Measurements from ENCODE around the gene PACRG.

The PACRG gene

GRCh38 chr6:163200289-163200688 lies 472.5 kb downstream of the PACRG start:
- no peaks in the 10 kb centered on the region for H3K36me3 ChIP-seq (ENCODE audit: control insufficient read depth in 1 of 2, insufficient read depth in 2 of 2, low read length in 2 of 2)
- no peak overlapping the region for H4K8ac ChIP-seq (ENCODE audit: low read depth, low read length)
- no peak overlapping the region for H3K4me3 ChIP-seq (ENCODE audit: low read depth, low read length)
- no peak overlapping the region for H3K23ac ChIP-seq (ENCODE audit: low read length)
- H3K4me1 ChIP-seq (ENCODE audit: control insufficient read depth in 1 of 2, insufficient read depth in 2 of 2, low read length in 2 of 2) = peaks cover 12 to 13% of the 10 kb centered on the region in 2 experiments
- H3K4me2 ChIP-seq (ENCODE audit: low read length) = no peak overlapping the region
- no peak overlapping the region for H2AK5ac ChIP-seq (ENCODE audit: low read length)
- H4K12ac ChIP-seq (ENCODE audit: low read depth, low read length) = no peak overlapping the region
- H4K91ac ChIP-seq (ENCODE audit: low read depth, low read length) = no peak overlapping the region
- no peak overlapping the region for H3K9ac ChIP-seq (ENCODE audit: low read length)
- peaks cover 3% of the 10 kb centered on the region for H3K9me3 ChIP-seq (ENCODE audit: insufficient read depth, low read depth, low read length)
- H3K14ac ChIP-seq (ENCODE audit: low read length) = no peak overlapping the region
- H3K18ac ChIP-seq (ENCODE audit: low read length) = no peak overlapping the region
- H2BK120ac ChIP-seq (ENCODE audit: insufficient read depth, low read length, poor library complexity) = no peak overlapping the region
- no CpG with 5 or more reads among the region's 11 CpGs for WGBS (ENCODE audit: extremely low coverage, insufficient coverage, insufficient read length)
- no peak overlapping the region for H2BK12ac ChIP-seq (ENCODE audit: low read length)
- H2BK5ac ChIP-seq (ENCODE audit: low read depth, low read length, poor library complexity) = no peak overlapping the region
- no peaks in the 10 kb centered on the region for H3K79me2 ChIP-seq (ENCODE audit: control insufficient read depth, insufficient read depth, low read length, poor library complexity)
- no peak overlapping the region for H2AFZ ChIP-seq (ENCODE audit: insufficient read depth, low read length, poor library complexity)
- H3K79me1 ChIP-seq (ENCODE audit: low read length) = peaks cover 14% of the 10 kb centered on the region
- H3K27me3 ChIP-seq (ENCODE audit: insufficient read depth, low read length) = no peaks in the 10 kb centered on the region
- no peak overlapping the region for H3K27ac ChIP-seq (ENCODE audit: low read depth, low read length)
- DNase-seq = peak; percentile 10 to 59
- no peak overlapping the region for H3K4ac ChIP-seq (ENCODE audit: low read depth, low read length)

- no peak for DNase-seq
- Histone ChIP-seq H3K14ac (ENCODE audit: low read length) (no peak overlapping the region), H3K36me3 (ENCODE audit: control insufficient read depth in 1 of 2, insufficient read depth in 2 of 2, low read length in 2 of 2) (no peaks in the 10 kb centered on the region), H3K79me2 (ENCODE audit: control insufficient read depth, insufficient read depth, low read length, poor library complexity) (no peaks in the 10 kb centered on the region), H3K27ac (ENCODE audit: low read depth, low read length) (no peak overlapping the region), H3K4me1 (ENCODE audit: control insufficient read depth in 1 of 2, insufficient read depth in 2 of 2, low read length in 2 of 2) (peaks cover 12 to 13% of the 10 kb centered on the region in 2 experiments), H3K4me2 (ENCODE audit: low read length) (no peak overlapping the region), H2BK12ac (ENCODE audit: low read length) (no peak overlapping the region), H3K79me1 (ENCODE audit: low read length) (peaks cover 14% of the 10 kb centered on the region), H3K9ac (ENCODE audit: low read length) (no peak overlapping the region), H3K4me3 (ENCODE audit: low read depth, low read length) (no peak overlapping the region), H2AK5ac (ENCODE audit: low read length) (no peak overlapping the region), H3K18ac (ENCODE audit: low read length) (no peak overlapping the region), H3K27me3 (ENCODE audit: insufficient read depth, low read length) (no peaks in the 10 kb centered on the region), H4K12ac (ENCODE audit: low read depth, low read length) (no peak overlapping the region), H4K91ac (ENCODE audit: low read depth, low read length) (no peak overlapping the region), H3K23ac (ENCODE audit: low read length) (no peak overlapping the region), H3K9me3 (ENCODE audit: insufficient read depth, low read depth, low read length) (peaks cover 3% of the 10 kb centered on the region), H2BK5ac (ENCODE audit: low read depth, low read length, poor library complexity) (no peak overlapping the region), H3K4ac (ENCODE audit: low read depth, low read length) (no peak overlapping the region), H4K8ac (ENCODE audit: low read depth, low read length) (no peak overlapping the region), H2AFZ (ENCODE audit: insufficient read depth, low read length, poor library complexity) (no peak overlapping the region), H2BK120ac (ENCODE audit: insufficient read depth, low read length, poor library complexity) (no peak overlapping the region)
- WGBS (ENCODE audit: extremely low coverage, insufficient coverage, insufficient read length) = no CpG with 5 or more reads among the region's 8 CpGs
Observed at GRCh38 chr6:163200694-163201093, 472.9 kb downstream of the PACRG start.

DNA sequence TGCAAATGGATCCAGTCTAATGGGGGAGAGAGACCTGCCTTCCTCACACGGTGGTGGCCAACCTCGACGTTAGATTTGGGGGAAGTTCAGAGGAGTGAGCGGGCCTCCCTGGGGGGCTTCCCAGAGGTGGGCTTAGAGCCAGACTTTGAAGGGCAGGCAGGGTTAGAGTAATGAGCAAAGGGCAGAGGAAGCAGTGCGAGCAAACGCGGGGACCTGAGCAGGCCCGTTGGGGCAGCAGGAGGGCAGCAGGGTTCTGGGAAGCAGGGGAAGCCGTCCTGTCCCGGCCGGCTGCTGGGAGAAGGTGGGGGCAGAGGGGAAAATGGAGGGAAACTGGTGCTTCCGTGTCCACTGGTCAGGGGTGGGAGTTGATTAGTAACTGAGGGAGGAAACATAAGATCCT lies 474.1 kb downstream of the PACRG start:
- peak overlapping the region; percentile 65 for H2BK12ac ChIP-seq (ENCODE audit: low read length)
- no peak overlapping the region for H2AK5ac ChIP-seq (ENCODE audit: low read length)
- no peak overlapping the region for H3K27ac ChIP-seq (ENCODE audit: low read depth, low read length)
- H2BK5ac ChIP-seq (ENCODE audit: low read depth, low read length, poor library complexity) = peak overlapping the region; percentile 4
- H3K4me3 ChIP-seq (ENCODE audit: low read depth, low read length) = no peak overlapping the region
- H3K27me3 ChIP-seq (ENCODE audit: insufficient read depth, low read length) = no peaks in the 10 kb centered on the region
- H3K79me1 ChIP-seq (ENCODE audit: low read length) = peaks cover 14% of the 10 kb centered on the region
- WGBS (ENCODE audit: extremely low coverage, insufficient coverage, insufficient read length) = no CpG with 5 or more reads among the region's 12 CpGs
- no peaks in the 10 kb centered on the region for H3K9me3 ChIP-seq (ENCODE audit: insufficient read depth, low read depth, low read length)
- no peak overlapping the region for H3K18ac ChIP-seq (ENCODE audit: low read length)
- H4K12ac ChIP-seq (ENCODE audit: low read depth, low read length) = peak overlapping the region; percentile 77
- peak overlapping the region; percentile 51 for H4K91ac ChIP-seq (ENCODE audit: low read depth, low read length)
- H3K14ac ChIP-seq (ENCODE audit: low read length) = peak overlapping the region; percentile 20
- no peak overlapping the region for H2AFZ ChIP-seq (ENCODE audit: insufficient read depth, low read length, poor library complexity)
- H3K4ac ChIP-seq (ENCODE audit: low read depth, low read length) = no peak overlapping the region
- H3K4me2 ChIP-seq (ENCODE audit: low read length) = no peak overlapping the region
- H3K23ac ChIP-seq (ENCODE audit: low read length) = no peak overlapping the region
- DNase-seq = no peak
- no peaks in the 10 kb centered on the region for H3K36me3 ChIP-seq (ENCODE audit: control insufficient read depth in 1 of 2, insufficient read depth in 2 of 2, low read length in 2 of 2)
- no peaks in the 10 kb centered on the region for H3K79me2 ChIP-seq (ENCODE audit: control insufficient read depth, insufficient read depth, low read length, poor library complexity)
- no peak overlapping the region for H3K9ac ChIP-seq (ENCODE audit: low read length)
- peaks cover 12 to 13% of the 10 kb centered on the region in 2 experiments for H3K4me1 ChIP-seq (ENCODE audit: control insufficient read depth in 1 of 2, insufficient read depth in 2 of 2, low read length in 2 of 2)
- H2BK120ac ChIP-seq (ENCODE audit: insufficient read depth, low read length, poor library complexity) = peak overlapping the region; percentile 63
- no peak overlapping the region for H4K8ac ChIP-seq (ENCODE audit: low read depth, low read length)

GRCh38 chr6:163206196-163206595 lies 478.4 kb downstream of the PACRG start:
- no peaks in the 10 kb centered on the region for H3K4me1 ChIP-seq (ENCODE audit: control insufficient read depth in 1 of 2, insufficient read depth in 2 of 2, low read length in 2 of 2)
- no peak overlapping the region for H2AFZ ChIP-seq (ENCODE audit: insufficient read depth, low read length, poor library complexity)
- no peak overlapping the region for H2AK5ac ChIP-seq (ENCODE audit: low read length)
- no peak overlapping the region for H2BK5ac ChIP-seq (ENCODE audit: low read depth, low read length, poor library complexity)
- H4K91ac ChIP-seq (ENCODE audit: low read depth, low read length) = no peak overlapping the region
- no peak overlapping the region for H4K8ac ChIP-seq (ENCODE audit: low read depth, low read length)
- no peak overlapping the region for H3K18ac ChIP-seq (ENCODE audit: low read length)
- no peak overlapping the region for H3K4me3 ChIP-seq (ENCODE audit: low read depth, low read length)
- H4K12ac ChIP-seq (ENCODE audit: low read depth, low read length) = no peak overlapping the region
- H3K23ac ChIP-seq (ENCODE audit: low read length) = no peak overlapping the region
- no peaks in the 10 kb centered on the region for H3K36me3 ChIP-seq (ENCODE audit: control insufficient read depth in 1 of 2, insufficient read depth in 2 of 2, low read length in 2 of 2)
- no peak overlapping the region for H2BK12ac ChIP-seq (ENCODE audit: low read length)
- no CpG with 5 or more reads among the region's 2 CpGs for WGBS (ENCODE audit: extremely low coverage, insufficient coverage, insufficient read length)
- no peak overlapping the region for H3K4ac ChIP-seq (ENCODE audit: low read depth, low read length)
- no peaks in the 10 kb centered on the region for H3K27me3 ChIP-seq (ENCODE audit: insufficient read depth, low read length)
- no peak for DNase-seq
- no peak overlapping the region for H3K14ac ChIP-seq (ENCODE audit: low read length)
- no peak overlapping the region for H2BK120ac ChIP-seq (ENCODE audit: insufficient read depth, low read length, poor library complexity)
- no peaks in the 10 kb centered on the region for H3K9me3 ChIP-seq (ENCODE audit: insufficient read depth, low read depth, low read length)
- no peak overlapping the region for H3K27ac ChIP-seq (ENCODE audit: low read depth, low read length)
- H3K79me2 ChIP-seq (ENCODE audit: control insufficient read depth, insufficient read depth, low read length, poor library complexity) = no peaks in the 10 kb centered on the region
- peaks cover 6% of the 10 kb centered on the region for H3K79me1 ChIP-seq (ENCODE audit: low read length)
- H3K4me2 ChIP-seq (ENCODE audit: low read length) = no peak overlapping the region
- no peak overlapping the region for H3K9ac ChIP-seq (ENCODE audit: low read length)
